ENCODE results near the gene DDO. TPM values are rescaled to one million over a fixed set of nuclear protein-coding genes. Genes with fewer than 3 reads are reported as not detected.

DDO gene
- total RNA-seq, 6 experiments from 2014 or later: 4.6 to 9.4 (median 6.4) TPM

GRCh38 chr6:110421749-110422443, 6.5 kb upstream of the DDO start:
- no peaks in the 10 kb centered on the region for H3K36me3 ChIP-seq
- no peak overlapping the region for H3K4me3 ChIP-seq
- no peak overlapping the region for H3K27ac ChIP-seq
- H3K9me3 ChIP-seq: no peaks in the 10 kb centered on the region
- no peak for ATAC-seq
- intact Hi-C loops (cut with DNase I): no loop called here
- 30% methylated on average over 2 of the region's 4 CpGs for WGBS (ENCODE audit: insufficient coverage, low coverage, low lambda C conversion rate, missing lambda C conversion rate)
- no peaks in the 10 kb centered on the region for H3K27me3 ChIP-seq
- TF ChIP-seq, protein P1, sequence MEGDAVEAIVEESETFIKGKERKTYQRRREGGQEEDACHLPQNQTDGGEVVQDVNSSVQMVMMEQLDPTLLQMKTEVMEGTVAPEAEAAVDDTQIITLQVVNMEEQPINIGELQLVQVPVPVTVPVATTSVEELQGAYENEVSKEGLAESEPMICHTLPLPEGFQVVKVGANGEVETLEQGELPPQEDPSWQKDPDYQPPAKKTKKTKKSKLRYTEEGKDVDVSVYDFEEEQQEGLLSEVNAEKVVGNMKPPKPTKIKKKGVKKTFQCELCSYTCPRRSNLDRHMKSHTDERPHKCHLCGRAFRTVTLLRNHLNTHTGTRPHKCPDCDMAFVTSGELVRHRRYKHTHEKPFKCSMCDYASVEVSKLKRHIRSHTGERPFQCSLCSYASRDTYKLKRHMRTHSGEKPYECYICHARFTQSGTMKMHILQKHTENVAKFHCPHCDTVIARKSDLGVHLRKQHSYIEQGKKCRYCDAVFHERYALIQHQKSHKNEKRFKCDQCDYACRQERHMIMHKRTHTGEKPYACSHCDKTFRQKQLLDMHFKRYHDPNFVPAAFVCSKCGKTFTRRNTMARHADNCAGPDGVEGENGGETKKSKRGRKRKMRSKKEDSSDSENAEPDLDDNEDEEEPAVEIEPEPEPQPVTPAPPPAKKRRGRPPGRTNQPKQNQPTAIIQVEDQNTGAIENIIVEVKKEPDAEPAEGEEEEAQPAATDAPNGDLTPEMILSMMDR (IDR thresholded peaks at IDR 0.05): no peak
- no peak for TF ChIP-seq POLR2A (IDR thresholded peaks at IDR 0.05)
- peaks cover 0 to 21% (median 9%) of the 10 kb centered on the region in 4 donors for H3K4me1 ChIP-seq
- no peak for DNase-seq

DNA sequence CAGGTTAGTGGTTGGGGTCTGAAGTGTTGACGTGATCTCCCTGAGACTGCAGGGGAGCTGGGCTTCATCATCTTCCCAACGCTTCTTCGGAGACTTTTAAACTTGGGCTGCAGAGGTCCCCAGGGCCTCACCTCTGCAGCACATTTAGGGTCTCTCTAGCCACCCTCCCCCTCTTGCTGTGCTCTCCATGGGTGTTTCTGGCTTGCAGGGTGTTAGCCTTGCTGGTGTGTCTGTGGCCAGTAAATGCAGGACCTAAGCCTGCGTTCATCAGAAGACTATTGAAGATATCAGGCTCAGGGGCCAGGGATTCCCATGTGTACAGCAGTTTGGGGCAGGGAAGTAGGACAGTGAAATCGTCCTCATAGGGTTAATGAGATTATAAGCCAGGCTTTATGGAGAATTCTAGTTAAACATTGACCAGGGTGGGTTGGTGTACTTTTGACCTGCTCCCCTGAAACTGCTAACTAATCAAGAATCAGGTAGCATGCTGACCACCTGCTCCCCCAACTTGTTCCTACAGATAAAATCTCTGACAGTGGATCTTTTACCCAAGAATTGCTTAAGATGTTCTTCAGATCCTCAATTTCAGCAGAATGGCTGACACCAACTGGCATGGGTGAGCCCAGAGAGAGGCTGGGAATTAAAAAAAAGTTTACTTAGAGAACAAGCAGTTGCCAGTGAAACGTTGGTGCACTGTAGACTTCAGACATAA, 3.8 kb upstream of the DDO start:
- 29% methylated on average over 4 of the region's 6 CpGs for WGBS (ENCODE audit: insufficient coverage, low coverage, low lambda C conversion rate, missing lambda C conversion rate)
- H3K36me3 ChIP-seq: no peaks in the 10 kb centered on the region
- peak overlapping the region in 2 of 3 donors; percentile 11 to 15 for H3K4me3 ChIP-seq
- no peak for DNase-seq
- peak overlapping the region in 2 of 3 donors; percentile 38 to 43 for H3K27ac ChIP-seq
- H3K27me3 ChIP-seq: no peaks in the 10 kb centered on the region
- TF ChIP-seq, protein P1 (IDR thresholded peaks at IDR 0.05): no peak
- no peak for TF ChIP-seq POLR2A (IDR thresholded peaks at IDR 0.05)
- peak in 3 of 4 donors; percentile 2 to 61 (median 2) for ATAC-seq
- H3K9me3 ChIP-seq: no peaks in the 10 kb centered on the region
- intact Hi-C loops (cut with DNase I): no loop called here
- peaks cover 0 to 27% (median 13%) of the 10 kb centered on the region in 4 donors for H3K4me1 ChIP-seq

DNA sequence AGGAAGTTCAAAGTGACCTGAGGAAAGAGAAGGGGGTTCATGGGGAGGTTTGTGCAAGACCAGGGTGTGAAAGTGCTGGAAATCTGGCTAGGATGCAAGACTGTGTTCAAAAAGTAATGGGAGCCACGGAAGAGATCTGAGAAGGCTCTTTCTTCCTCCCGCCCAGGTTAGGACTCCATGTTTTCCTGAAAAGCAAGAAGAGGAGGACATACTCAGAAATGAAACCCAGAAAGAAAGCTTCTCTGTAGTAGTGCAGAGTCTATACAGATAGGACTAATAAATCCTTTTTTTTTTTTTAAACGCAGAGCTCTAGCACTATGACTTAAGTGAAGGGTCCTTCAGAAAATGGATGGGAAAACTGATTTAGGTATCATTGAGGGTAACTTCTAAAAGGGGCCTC, 3.2 kb upstream of the DDO start:
- Histone ChIP-seq H3K4me3 (no peak overlapping the region), H3K4me1 (peaks cover 0 to 33% (median 15%) of the 10 kb centered on the region in 4 donors), H3K27me3 (no peaks in the 10 kb centered on the region), H3K36me3 (no peaks in the 10 kb centered on the region), H3K27ac (peak overlapping the region in 1 of 3 donors; percentile 38), H3K9me3 (no peaks in the 10 kb centered on the region)
- TF ChIP-seq, protein P1 (IDR thresholded peaks at IDR 0.05): no peak
- no peak for TF ChIP-seq POLR2A (IDR thresholded peaks at IDR 0.05)
- ATAC-seq (no peak), DNase-seq (no peak)
- WGBS (ENCODE audit: insufficient coverage, low coverage, low lambda C conversion rate, missing lambda C conversion rate): 47% methylated on average over 3 of the region's 3 CpGs
- intact Hi-C loops (cut with DNase I): no loop called here

- TF ChIP-seq, protein P1 (IDR thresholded peaks at IDR 0.05): no peak
- H3K27ac ChIP-seq: peak overlapping the region; percentile 69 to 95 (median 71)
- peaks cover 0 to 28% (median 13%) of the 10 kb centered on the region in 4 donors for H3K4me1 ChIP-seq
- ATAC-seq (peak in 3 of 4 donors; percentile 8 to 28 (median 20)), DNase-seq (peak in 1 of 3 donors; percentile 57)
- H3K4me3 ChIP-seq: peak overlapping the region; percentile 25 to 61 (median 54)
- intact Hi-C loops (cut with DNase I): no loop called here
- H3K36me3 ChIP-seq: no peaks in the 10 kb centered on the region
- 16% methylated on average over 4 of the region's 4 CpGs for WGBS (ENCODE audit: insufficient coverage, low coverage, low lambda C conversion rate, missing lambda C conversion rate)
- H3K9me3 ChIP-seq: no peaks in the 10 kb centered on the region
- no peaks in the 10 kb centered on the region for H3K27me3 ChIP-seq
Observed at GRCh38 chr6:110414669-110415068, 706 bp downstream of the DDO start.
